HCT116 (cell line): Measurements from ENCODE around the gene SOBP.

Experiments used
- CBX3 ChIP-seq: IDR thresholded peaks from 2 replicates; pipeline ENCODE4 v1.6.1; 2012; ENCODE audit warnings: low read depth
- CEBPB ChIP-seq: IDR thresholded peaks from 2 replicates; pipeline ENCODE4 v1.6.1; 2012; ENCODE audit warnings: low read depth
- CTCF ChIP-seq, 3 experiments: fragments of 200-600 bp in 1 of 3; sonication (generic) in 1 of 3; IDR thresholded peaks in 2 of 3; conservative IDR thresholded peaks in 1 of 3; 2 replicates each; pipeline ENCODE4 v1.5.1; 2012 to 2017; ENCODE audit warnings: low read depth in 2 of 3, low read length in 2 of 3, antibody characterized with exemption in 1 of 3, borderline replicate concordance in 1 of 3, control low read depth in 1 of 3, mild to moderate bottlenecking in 1 of 3, mixed read lengths in 1 of 3, mixed run types in 1 of 3, moderate library complexity in 1 of 3; ENCODE audit not compliant: insufficient read depth in 1 of 3
- EGR1 ChIP-seq: IDR thresholded peaks from 2 replicates; pipeline ENCODE4 v1.6.1; 2012; ENCODE audit warnings: low read depth
- EZH2 ChIP-seq: fragments of 200-600 bp; sonication (generic); IDR thresholded peaks from 2 replicates; pipeline ENCODE4 v1.6.1; 2017; ENCODE audit warnings: antibody characterized with exemption, mixed run types
- EZH2phosphoT487 ChIP-seq: fragments of 200-600 bp; IDR thresholded peaks from 2 replicates; pipeline ENCODE4 v1.6.1; 2018; ENCODE audit warnings: antibody characterized with exemption, borderline replicate concordance
- JUND ChIP-seq: IDR thresholded peaks from 2 replicates; pipeline ENCODE4 v1.6.1; 2012
- POLR2A ChIP-seq: IDR thresholded peaks from 2 replicates; pipeline ENCODE4 v1.7.0; 2011; ENCODE audit warnings: borderline replicate concordance; ENCODE audit not compliant: insufficient read depth, insufficient read length; ENCODE audit errors: extremely low read depth
- POLR2AphosphoS5 ChIP-seq: IDR thresholded peaks from 2 replicates; pipeline ENCODE4 v1.6.1; 2011; ENCODE audit warnings: mild to moderate bottlenecking, low read depth, low read length, moderate library complexity
- RAD21 ChIP-seq: IDR thresholded peaks from 2 replicates; pipeline ENCODE4 v1.6.1; 2012; ENCODE audit warnings: low read depth, mild to moderate bottlenecking
- REST ChIP-seq: IDR thresholded peaks from 2 replicates; pipeline ENCODE4 v1.6.1; 2012; ENCODE audit warnings: low read depth
- SIN3A ChIP-seq: IDR thresholded peaks from 2 replicates; pipeline ENCODE4 v1.6.1; 2012; ENCODE audit warnings: low read depth
- ZNF274 ChIP-seq: fragments of 200-500 bp; sonication (Bioruptor generic); IDR thresholded peaks from 2 replicates; pipeline ENCODE4 v1.6.1; 2014; ENCODE audit warnings: mild to moderate bottlenecking, low read depth, low read length, inconsistent platforms

- TF ChIP-seq CTCF (IDR thresholded peaks at IDR 0.05 in 2 of 3, conservative IDR thresholded peaks at IDR 0.05 in 1 of 3; ENCODE audit: borderline replicate concordance in 1 of 3, insufficient read depth in 1 of 3, low read depth in 2 of 3, low read length in 2 of 3) (no peak), REST (no peak), RAD21 (no peak), ZNF274 (no peak), POLR2AphosphoS5 (no peak), EZH2 (no peak), POLR2A (no peak), EGR1 (no peak), CEBPB (no peak), CBX3 (no peak), EZH2phosphoT487 (no peak), SIN3A (no peak), JUND (no peak)
These were observed 21.6 kb downstream of the SOBP start for GRCh38 chr6:107511511-107511993.
